ENCODE measurements around the gene VPS52. TPM values are rescaled to one million over a fixed set of nuclear protein-coding genes. Genes with fewer than 3 reads are reported as not detected.

Gene VPS52, protein sequence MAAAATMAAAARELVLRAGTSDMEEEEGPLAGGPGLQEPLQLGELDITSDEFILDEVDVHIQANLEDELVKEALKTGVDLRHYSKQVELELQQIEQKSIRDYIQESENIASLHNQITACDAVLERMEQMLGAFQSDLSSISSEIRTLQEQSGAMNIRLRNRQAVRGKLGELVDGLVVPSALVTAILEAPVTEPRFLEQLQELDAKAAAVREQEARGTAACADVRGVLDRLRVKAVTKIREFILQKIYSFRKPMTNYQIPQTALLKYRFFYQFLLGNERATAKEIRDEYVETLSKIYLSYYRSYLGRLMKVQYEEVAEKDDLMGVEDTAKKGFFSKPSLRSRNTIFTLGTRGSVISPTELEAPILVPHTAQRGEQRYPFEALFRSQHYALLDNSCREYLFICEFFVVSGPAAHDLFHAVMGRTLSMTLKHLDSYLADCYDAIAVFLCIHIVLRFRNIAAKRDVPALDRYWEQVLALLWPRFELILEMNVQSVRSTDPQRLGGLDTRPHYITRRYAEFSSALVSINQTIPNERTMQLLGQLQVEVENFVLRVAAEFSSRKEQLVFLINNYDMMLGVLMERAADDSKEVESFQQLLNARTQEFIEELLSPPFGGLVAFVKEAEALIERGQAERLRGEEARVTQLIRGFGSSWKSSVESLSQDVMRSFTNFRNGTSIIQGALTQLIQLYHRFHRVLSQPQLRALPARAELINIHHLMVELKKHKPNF
- total RNA-seq, result 33.8 and 34.1 TPM in 2 replicates

DNA sequence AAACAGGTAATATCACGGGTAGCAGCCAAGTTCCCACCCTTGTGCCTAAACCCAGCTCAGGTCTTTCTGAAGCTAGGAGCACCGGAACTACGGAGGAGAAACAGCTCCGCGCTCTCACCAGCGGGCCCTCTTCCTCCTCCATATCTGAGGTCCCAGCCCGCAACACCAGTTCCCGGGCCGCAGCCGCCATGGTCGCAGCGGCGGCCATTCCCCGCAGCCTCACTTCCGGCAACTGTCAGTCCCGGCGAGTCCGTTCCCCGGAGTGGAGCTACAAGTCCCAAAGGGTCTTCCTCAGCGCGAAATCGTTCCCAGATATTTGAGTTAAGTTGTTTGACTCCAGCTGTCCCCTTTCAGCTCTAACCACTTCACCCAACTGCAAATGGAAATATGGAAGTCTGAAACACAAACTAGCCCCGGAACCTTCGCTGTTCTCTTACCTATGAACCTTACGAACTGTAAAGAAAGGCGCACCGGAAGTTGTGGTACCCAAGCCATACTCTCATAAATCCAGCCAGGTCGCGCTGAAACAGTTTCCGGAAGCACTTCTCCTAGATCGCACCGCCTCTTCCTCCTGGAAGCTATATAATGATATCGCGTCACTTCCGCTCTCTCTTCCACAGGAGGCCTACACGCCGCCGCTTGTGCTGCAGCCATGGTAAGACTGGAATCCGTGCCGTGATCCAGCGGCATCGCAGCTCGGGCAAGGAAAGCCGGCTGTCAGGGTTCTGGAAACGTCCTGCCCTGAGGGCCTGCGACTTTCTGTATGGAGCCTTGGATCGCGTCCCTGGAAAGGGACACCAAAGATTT lies at the start of gene VPS52, which contains the start of gene RPS18:
TSS of gene VPS52 (minus strand) at position 409 of the 807 bp plus-strand sequence. CDS start at position 208, 201 bp downstream.
TSS of gene RPS18 (plus strand) at position 608 of the 807 bp plus-strand sequence. CDS start at position 653, 45 bp downstream.

DNA sequence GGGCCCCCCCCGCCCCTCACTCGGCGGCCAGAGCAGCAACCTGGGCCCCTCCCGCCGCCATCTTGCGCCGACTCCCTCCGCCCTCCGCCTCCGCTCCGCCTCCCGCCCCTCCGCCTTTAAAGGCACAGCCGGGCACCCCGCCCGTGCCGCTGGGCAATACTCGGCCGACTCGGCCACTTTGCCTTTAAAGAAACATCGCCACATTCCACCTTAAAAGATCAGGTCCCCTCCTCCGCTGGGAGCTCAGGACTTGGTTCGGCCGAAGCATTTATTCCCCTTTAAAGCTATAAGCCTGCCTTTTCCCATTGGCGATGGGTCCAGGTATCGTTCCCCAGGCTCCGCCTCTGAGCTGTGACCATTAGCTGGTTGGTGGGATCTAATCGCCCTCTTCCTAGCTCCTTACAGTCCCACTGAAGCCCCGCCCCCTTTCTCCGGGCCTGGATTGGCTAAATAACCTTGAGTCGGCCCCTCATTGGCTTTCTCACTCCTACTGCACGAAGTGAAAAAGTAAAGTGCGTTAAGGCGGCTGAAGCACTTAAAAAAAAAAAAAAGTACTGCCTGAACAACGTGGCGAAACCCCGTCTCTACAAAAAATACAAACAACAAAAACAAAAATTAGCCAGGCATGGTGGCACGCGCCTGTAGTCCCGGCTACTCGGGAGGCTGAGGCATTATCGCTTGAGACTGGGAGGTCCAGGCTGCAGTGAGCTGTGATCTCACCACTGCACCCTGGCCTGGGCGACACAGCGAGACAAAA lies 46.2 kb upstream of the VPS52 start, which contains the start of gene ZBTB22:
TSS of gene ZBTB22 (minus strand) at position 76 of the 757 bp plus-strand sequence. CDS start 828 bp downstream, outside the sequence.

GRCh38 chr6:33313709-33314514 lies 42.2 kb upstream of the VPS52 start, which contains the start of gene TAPBP:
TAPBP (minus strand) TSS chr6:33314078; CDS start chr6:33314041, 37 bp downstream.

GRCh38 chr6:33298773-33299236 lies 27.1 kb upstream of the VPS52 start, which contains the start of gene RGL2:
RGL2 (minus strand) TSS chr6:33298942; CDS start chr6:33298610, 332 bp downstream.

DNA sequence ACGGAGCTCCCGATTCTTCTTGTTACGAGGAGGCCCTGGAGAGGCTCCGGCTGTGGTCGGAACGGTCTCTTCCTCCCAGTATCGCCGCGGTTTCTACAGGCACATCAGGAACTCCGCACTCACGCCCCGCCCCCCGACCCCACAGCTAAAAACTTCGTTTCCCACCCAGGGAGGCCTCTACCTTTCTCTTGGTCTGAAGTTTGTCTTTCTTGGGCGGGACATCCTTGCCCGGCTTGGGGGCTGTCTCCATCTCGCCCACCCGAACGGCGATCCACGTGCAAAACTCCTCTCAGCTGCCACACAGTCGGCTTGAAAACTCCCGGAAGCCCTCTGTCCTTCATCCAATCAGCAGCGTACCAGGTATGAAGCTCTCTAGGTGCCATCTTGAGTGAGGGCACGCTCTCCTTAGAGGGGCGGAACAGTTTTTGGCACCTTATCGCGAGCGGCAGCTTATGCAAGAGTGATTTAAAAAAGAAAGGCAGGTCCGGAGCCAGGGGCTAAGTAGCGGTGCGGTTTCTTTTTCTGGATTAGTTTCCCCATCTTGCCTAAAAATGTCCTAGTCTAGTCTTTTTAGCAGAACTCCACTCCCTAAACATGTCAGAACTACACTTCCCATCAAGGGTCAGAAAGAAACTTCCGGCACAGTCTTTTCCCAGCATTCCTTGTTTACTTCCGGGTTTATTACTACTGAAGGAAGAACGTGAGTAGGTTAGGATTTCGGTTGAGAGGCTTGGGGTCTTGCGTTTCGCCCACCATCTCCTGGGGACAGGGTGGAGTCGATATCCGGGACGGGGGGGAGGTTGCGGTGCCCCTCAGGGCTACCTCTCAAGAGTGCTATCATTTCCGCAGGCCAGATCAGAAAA lies 17.5 kb upstream of the VPS52 start, which contains the start of the genes PFDN6 and WDR46:
TSS of gene PFDN6 (plus strand) at position 681 of the 863 bp plus-strand sequence. CDS start 256 bp downstream, outside the sequence.
TSS of gene WDR46 (minus strand) at position 319 of the 863 bp plus-strand sequence. CDS start at position 250, 69 bp downstream.

DNA sequence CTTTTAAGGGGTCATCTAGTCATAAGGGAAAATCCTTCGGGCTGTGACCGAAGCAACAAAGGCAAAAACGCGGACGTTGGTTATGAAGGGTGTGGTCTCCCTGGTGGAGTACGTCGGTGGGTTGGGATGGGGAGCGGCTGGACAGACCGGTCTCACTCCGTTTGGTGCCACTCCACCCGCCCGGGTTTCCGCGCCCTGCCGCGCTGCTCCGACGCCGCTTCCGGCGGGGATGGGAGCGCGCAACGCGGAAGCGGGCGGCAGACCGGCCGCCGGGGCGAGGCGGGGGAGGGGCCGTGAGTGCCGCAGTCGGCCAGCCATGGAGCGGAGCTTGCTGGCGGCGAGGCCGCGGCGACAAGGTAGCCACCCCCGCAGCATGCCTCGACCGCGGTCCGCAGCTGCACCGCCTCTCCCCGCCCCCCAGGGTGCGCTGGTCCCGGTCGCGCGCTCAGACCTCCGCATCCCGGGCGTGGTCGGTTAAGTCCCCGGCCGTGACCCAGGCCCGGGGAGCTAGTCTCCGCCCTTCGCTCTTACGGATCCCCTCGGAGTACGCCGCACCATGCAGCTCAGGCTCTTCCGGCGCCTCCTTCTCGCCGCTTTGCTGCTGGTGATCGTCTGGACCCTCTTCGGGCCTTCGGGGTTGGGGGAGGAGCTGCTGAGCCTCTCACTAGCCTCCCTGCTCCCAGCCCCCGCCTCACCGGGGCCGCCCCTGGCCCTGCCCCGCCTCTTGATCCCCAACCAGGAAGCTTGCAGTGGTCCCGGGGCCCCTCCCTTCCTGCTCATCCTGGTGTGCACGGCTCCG lies 5.4 kb upstream of the VPS52 start, which contains the start of gene B3GALT4:
TSS of gene B3GALT4 (plus strand) at position 260 of the 799 bp plus-strand sequence. CDS start at position 557, 297 bp downstream.

GRCh38 chr6:33208091-33208967 lies 63.3 kb downstream of the VPS52 start, which contains the start of gene RING1:
RING1 (plus strand) TSS chr6:33208500; CDS start chr6:33208823, 323 bp downstream.

GRCh38 chr6:33204415-33205190 lies 67.1 kb downstream of the VPS52 start, which contains the start of gene HSD17B8:
HSD17B8 (plus strand) TSS chr6:33204655; CDS start chr6:33204669, 14 bp downstream.

Other genes starting within 250 kb of the VPS52 start
- 1.9 and 2.8 TPM in 2 replicates for gene HLA-DPA1, start 198.2 kb downstream of the VPS52 start, total RNA-seq
- 22.3 and 26.8 TPM in 2 replicates for gene HLA-DPB1, start 195.9 kb downstream of the VPS52 start, total RNA-seq
- gene COL11A2, start 79.4 kb downstream of the VPS52 start, total RNA-seq, result 0.19 and 0.56 TPM in 2 replicates
- gene RXRB, start 71.2 kb downstream of the VPS52 start, total RNA-seq, result 22.8 and 23.8 TPM in 2 replicates
- 145 and 250 TPM in 2 replicates for gene SLC39A7, start 71.0 kb downstream of the VPS52 start, total RNA-seq
- gene HSD17B8, start 67.2 kb downstream of the VPS52 start, total RNA-seq, result 4.6 and 9.0 TPM in 2 replicates
- 22.8 TPM in 2 replicates for gene RING1, start 63.4 kb downstream of the VPS52 start, total RNA-seq
- gene RPS18, start 199 bp upstream of the VPS52 start, total RNA-seq, result 3,557 and 4,080 TPM in 2 replicates
- 1.5 and 2.5 TPM in 2 replicates for gene B3GALT4, start 5.2 kb upstream of the VPS52 start, total RNA-seq
- 106 and 132 TPM in 2 replicates for gene WDR46, start 17.4 kb upstream of the VPS52 start, total RNA-seq
- 49.3 and 78.0 TPM in 2 replicates for gene PFDN6, start 17.7 kb upstream of the VPS52 start, total RNA-seq
- 17.5 and 20.1 TPM in 2 replicates for gene RGL2, start 27.1 kb upstream of the VPS52 start, total RNA-seq
- 29.5 and 50.7 TPM in 2 replicates for gene TAPBP, start 42.2 kb upstream of the VPS52 start, total RNA-seq
- gene ZBTB22, start 45.9 kb upstream of the VPS52 start, total RNA-seq, result 11.9 and 20.0 TPM in 2 replicates
- 37.8 and 57.7 TPM in 2 replicates for gene DAXX, start 51.1 kb upstream of the VPS52 start, total RNA-seq
- gene KIFC1, start 119.9 kb upstream of the VPS52 start, total RNA-seq, result 5.9 and 52.1 TPM in 2 replicates
- gene PHF1, start 139.1 kb upstream of the VPS52 start, total RNA-seq, result 14.8 and 32.4 TPM in 2 replicates
- gene CUTA, start 146.2 kb upstream of the VPS52 start, total RNA-seq, result 87.4 and 143 TPM in 2 replicates
- 2.7 and 2.8 TPM in 2 replicates for gene SYNGAP1, start 148.2 kb upstream of the VPS52 start, total RNA-seq
- gene ZBTB9, start 182.7 kb upstream of the VPS52 start, total RNA-seq, result 3.7 and 7.1 TPM in 2 replicates

Measured in regular cardiac myocyte (primary cell).